ENCODE measurements around the gene DAAM1. TPM values are rescaled to one million over a fixed set of nuclear protein-coding genes. Genes with fewer than 3 reads are reported as not detected.

DAAM1 gene
- 42.0 TPM for total RNA-seq

GRCh38 chr14:59188461-59189090 is at the start of gene DAAM1:
DAAM1 (plus strand) TSS chr14:59188667; CDS start chr14:59263478, 74,811 bp downstream.
- intact Hi-C loops (cut with DNase I), result loop anchor here (10.0 kb wide), 1 partner anchor 236 kb away; no protein-coding TSS in a partner anchor
- DNase-seq (ENCODE audit: extremely low spot score in 2 of 2), result peak; percentile 99 to 100
- peaks cover 49% of the 10 kb centered on the region for H3K4me1 ChIP-seq
- H3K4me3 ChIP-seq, result peak within 1 kb of the TSS; percentile 83 to 92
- no peaks in the 10 kb centered on the region for H3K36me3 ChIP-seq
- peak within 1 kb of the TSS; percentile 90 for H3K27ac ChIP-seq
- no peaks in the 10 kb centered on the region for H3K9me3 ChIP-seq
- TF ChIP-seq POLR2A (IDR thresholded peaks at IDR 0.05) (peak; percentile 87 to 98), POLR2AphosphoS5 (IDR thresholded peaks at IDR 0.05; ENCODE audit: insufficient read depth in 1 of 2, low read depth in 1 of 2) (peak; percentile 92 to 99)
- TF ChIP-seq, protein P1, sequence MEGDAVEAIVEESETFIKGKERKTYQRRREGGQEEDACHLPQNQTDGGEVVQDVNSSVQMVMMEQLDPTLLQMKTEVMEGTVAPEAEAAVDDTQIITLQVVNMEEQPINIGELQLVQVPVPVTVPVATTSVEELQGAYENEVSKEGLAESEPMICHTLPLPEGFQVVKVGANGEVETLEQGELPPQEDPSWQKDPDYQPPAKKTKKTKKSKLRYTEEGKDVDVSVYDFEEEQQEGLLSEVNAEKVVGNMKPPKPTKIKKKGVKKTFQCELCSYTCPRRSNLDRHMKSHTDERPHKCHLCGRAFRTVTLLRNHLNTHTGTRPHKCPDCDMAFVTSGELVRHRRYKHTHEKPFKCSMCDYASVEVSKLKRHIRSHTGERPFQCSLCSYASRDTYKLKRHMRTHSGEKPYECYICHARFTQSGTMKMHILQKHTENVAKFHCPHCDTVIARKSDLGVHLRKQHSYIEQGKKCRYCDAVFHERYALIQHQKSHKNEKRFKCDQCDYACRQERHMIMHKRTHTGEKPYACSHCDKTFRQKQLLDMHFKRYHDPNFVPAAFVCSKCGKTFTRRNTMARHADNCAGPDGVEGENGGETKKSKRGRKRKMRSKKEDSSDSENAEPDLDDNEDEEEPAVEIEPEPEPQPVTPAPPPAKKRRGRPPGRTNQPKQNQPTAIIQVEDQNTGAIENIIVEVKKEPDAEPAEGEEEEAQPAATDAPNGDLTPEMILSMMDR (IDR thresholded peaks at IDR 0.05), result no peak
- no peaks in the 10 kb centered on the region for H3K27me3 ChIP-seq

- H3K27me3 ChIP-seq, result no peaks in the 10 kb centered on the region
- intact Hi-C loops (cut with DNase I), result no loop called here
- H3K27ac ChIP-seq, result no peak overlapping the region
- no peaks in the 10 kb centered on the region for H3K9me3 ChIP-seq
- TF ChIP-seq, protein P1 (IDR thresholded peaks at IDR 0.05), result no peak
- TF ChIP-seq POLR2A (IDR thresholded peaks at IDR 0.05) (no peak), POLR2AphosphoS5 (IDR thresholded peaks at IDR 0.05; ENCODE audit: insufficient read depth in 1 of 2, low read depth in 1 of 2) (no peak)
- no peaks in the 10 kb centered on the region for H3K4me1 ChIP-seq
- no peaks in the 10 kb centered on the region for H3K36me3 ChIP-seq
- H3K4me3 ChIP-seq, result no peak overlapping the region
- no peak for DNase-seq (ENCODE audit: extremely low spot score in 2 of 2)
Measured at GRCh38 chr14:59139324-59139723, 49.1 kb upstream of the DAAM1 start.

DNA sequence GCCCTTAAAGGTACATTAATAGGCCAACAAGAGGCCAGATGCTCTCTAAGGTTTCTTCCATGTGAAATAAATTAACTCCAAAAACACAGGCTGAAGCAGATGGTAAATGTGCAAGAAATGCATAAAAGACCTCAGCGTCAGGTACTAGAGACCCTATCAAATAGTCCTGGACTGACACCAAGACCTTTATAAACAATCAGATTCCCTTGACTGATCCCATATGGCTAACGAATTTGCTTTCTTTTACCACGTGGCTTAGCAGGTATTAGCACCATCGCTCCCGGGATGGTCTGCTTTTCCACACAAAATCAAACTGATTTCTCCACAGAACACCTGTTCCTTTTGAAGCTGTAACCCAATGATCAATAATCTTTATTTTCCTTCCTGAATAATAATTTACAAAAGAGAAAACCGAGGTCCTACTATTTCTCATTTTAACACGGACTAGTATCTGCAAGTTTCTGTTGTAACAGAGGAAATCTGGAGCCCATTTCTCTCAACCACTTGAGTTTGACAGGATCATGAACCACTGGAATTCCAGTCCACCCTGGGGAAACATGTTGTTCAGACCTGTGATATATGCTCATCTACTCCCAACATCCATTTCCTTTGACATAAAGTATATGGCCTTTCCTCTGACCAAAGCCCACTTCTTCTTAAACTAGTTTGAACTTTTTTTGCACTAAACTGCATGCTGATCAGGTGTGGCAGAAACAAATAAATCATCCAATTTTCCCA is 48.2 kb upstream of the DAAM1 start:
- TF ChIP-seq POLR2A (IDR thresholded peaks at IDR 0.05) (no peak), POLR2AphosphoS5 (IDR thresholded peaks at IDR 0.05; ENCODE audit: insufficient read depth in 1 of 2, low read depth in 1 of 2) (no peak)
- TF ChIP-seq, protein P1 (IDR thresholded peaks at IDR 0.05), result no peak
- intact Hi-C loops (cut with DNase I), result no loop called here
- Histone ChIP-seq H3K9me3 (no peaks in the 10 kb centered on the region), H3K4me3 (no peak overlapping the region), H3K27me3 (no peaks in the 10 kb centered on the region), H3K27ac (no peak overlapping the region), H3K4me1 (no peaks in the 10 kb centered on the region), H3K36me3 (no peaks in the 10 kb centered on the region)
- no peak for DNase-seq (ENCODE audit: extremely low spot score in 2 of 2)

DNA sequence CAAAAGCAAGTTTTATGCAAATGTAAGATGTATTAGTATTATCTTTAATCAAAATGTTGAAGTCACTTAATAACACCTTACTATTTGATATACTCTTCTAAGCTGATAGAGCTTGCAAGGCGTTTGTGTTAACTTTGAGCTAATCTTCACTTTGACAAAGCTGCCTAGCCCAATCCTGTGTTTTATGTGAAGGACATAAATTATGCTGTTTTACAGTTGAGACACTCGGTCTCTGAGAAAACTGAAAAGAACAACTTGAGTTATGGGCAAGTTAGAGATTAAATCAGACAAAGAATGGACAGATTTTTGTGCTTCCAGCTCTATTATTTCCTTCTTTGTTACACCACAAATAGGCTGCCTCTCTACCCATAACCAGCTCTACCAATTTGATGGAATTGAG is 42.0 kb upstream of the DAAM1 start:
- no peaks in the 10 kb centered on the region for H3K4me1 ChIP-seq
- intact Hi-C loops (cut with DNase I), result no loop called here
- H3K4me3 ChIP-seq, result no peak overlapping the region
- no peaks in the 10 kb centered on the region for H3K9me3 ChIP-seq
- TF ChIP-seq POLR2A (IDR thresholded peaks at IDR 0.05), result no peak
- TF ChIP-seq POLR2AphosphoS5 (IDR thresholded peaks at IDR 0.05; ENCODE audit: insufficient read depth in 1 of 2, low read depth in 1 of 2), result no peak
- TF ChIP-seq, protein P1 (IDR thresholded peaks at IDR 0.05), result no peak
- no peaks in the 10 kb centered on the region for H3K27me3 ChIP-seq
- no peaks in the 10 kb centered on the region for H3K36me3 ChIP-seq
- DNase-seq (ENCODE audit: extremely low spot score in 2 of 2), result no peak
- H3K27ac ChIP-seq, result no peak overlapping the region

- TF ChIP-seq, protein P1 (IDR thresholded peaks at IDR 0.05), result no peak
- TF ChIP-seq POLR2A (IDR thresholded peaks at IDR 0.05) (no peak), POLR2AphosphoS5 (IDR thresholded peaks at IDR 0.05; ENCODE audit: insufficient read depth in 1 of 2, low read depth in 1 of 2) (no peak)
- Histone ChIP-seq H3K4me1 (no peaks in the 10 kb centered on the region), H3K9me3 (no peaks in the 10 kb centered on the region), H3K4me3 (no peak overlapping the region), H3K27ac (no peak overlapping the region), H3K27me3 (no peaks in the 10 kb centered on the region), H3K36me3 (no peaks in the 10 kb centered on the region)
- intact Hi-C loops (cut with DNase I), result no loop called here
- DNase-seq (ENCODE audit: extremely low spot score in 2 of 2), result no peak
Measured at GRCh38 chr14:59147007-59147406, 41.5 kb upstream of the DAAM1 start.
